Upper lobe of left lung (tissue), 6 donors: ENCODE measurements around the gene MNAT1. TPM values are rescaled to one million over a fixed set of nuclear protein-coding genes. Genes with fewer than 3 reads are reported as not detected.

Source experiments
- ATAC-seq, 2 donors: fragments of 200-7000 bp; cut with Tn5 transposase; one replicate each; pipeline ENCODE4 v1.9.1; 2022; ENCODE audit warnings: mild to moderate bottlenecking in 2 of 2, moderate library complexity in 2 of 2; ENCODE audit not compliant: low FRiP score in 2 of 2
- DNase-seq, 2 donors: peaks; one replicate each; pipeline ENCODE4 v3.0.0-alpha.2; 2019 to 2020
- H3K27ac ChIP-seq, 4 donors: fragments of 200-600 bp; sonication (generic); one replicate each; pipeline ENCODE4 v1.5.1; 2016 to 2019
- H3K27me3 ChIP-seq, 4 donors: fragments of 200-600 bp; sonication (generic); one replicate each; pipeline ENCODE4 v1.5.1; 2017 to 2019
- H3K36me3 ChIP-seq, 4 donors: fragments of 200-600 bp; sonication (generic); one replicate each; pipeline ENCODE4 v1.5.1; 2016 to 2019
- H3K4me1 ChIP-seq, 4 donors: fragments of 200-600 bp; sonication (generic); one replicate each; pipeline ENCODE4 v1.5.1; 2018 to 2019
- H3K4me3 ChIP-seq, 4 donors: fragments of 200-600 bp; sonication (generic); one replicate each; pipeline ENCODE4 v1.5.1; 2017 to 2019; ENCODE audit warnings: mild to moderate bottlenecking in 2 of 4, moderate library complexity in 1 of 4
- H3K9me3 ChIP-seq, 4 donors: fragments of 200-600 bp; sonication (generic); one replicate each; pipeline ENCODE4 v1.5.1; 2018 to 2019
- EP300 ChIP-seq, 4 donors: sonication (generic); formaldehyde crosslinking; IDR thresholded peaks; one replicate each; pipeline ENCODE4 v1.5.1; 2017; ENCODE audit warnings: antibody characterized with exemption in 4 of 4, control low read depth in 2 of 4
- POLR2A ChIP-seq, 4 donors: fragments of 450-650 bp; IDR thresholded peaks; one replicate each; pipeline ENCODE4 v1.5.1; 2016 to 2017; ENCODE audit warnings: antibody characterized with exemption in 4 of 4, mild to moderate bottlenecking in 2 of 4
- POLR2AphosphoS5 ChIP-seq, 2 donors: sonication (generic); formaldehyde crosslinking; IDR thresholded peaks; one replicate each; pipeline ENCODE4 v1.5.1; 2017; ENCODE audit warnings: antibody characterized with exemption in 2 of 2
- WGBS, 2 donors: methylation state at CpG; one replicate each; pipeline ENCODE4 v1.1.5; 2017 to 2018; 5-methylcytosine and 5-hydroxymethylcytosine counted together
- total RNA-seq, 6 donors: library from RNA; depleted of rRNA in 4 of 6; stranded (reverse); fragments of >200 nt in 4 of 6; gene quantifications; one replicate each; pipeline versions ENCODE4 v1.1.0 to v1.2.1, GENCODE V29; 2016 to 2021
- TF ChIP-seq, protein P1 (sequence below), 6 experiments: fragments of 450-650 bp in 4 of 6; fragments of 200-600 bp in 2 of 6; sonication (generic) in 2 of 6; IDR thresholded peaks; one replicate each; pipeline ENCODE4 v1.5.1; 2016 to 2019; ENCODE audit warnings: antibody characterized with exemption in 6 of 6
- donor health status: DM: no; HTN: no; CAD: no; lungs with moderate emphysema.
- donor health status: DM: no; HTN: yes; CAD: no; lungs with severe emphysema.

MNAT1 gene
- 10 to 100 TPM; 15.3 to 66.0 (median 19.9) TPM for total RNA-seq

DNA sequence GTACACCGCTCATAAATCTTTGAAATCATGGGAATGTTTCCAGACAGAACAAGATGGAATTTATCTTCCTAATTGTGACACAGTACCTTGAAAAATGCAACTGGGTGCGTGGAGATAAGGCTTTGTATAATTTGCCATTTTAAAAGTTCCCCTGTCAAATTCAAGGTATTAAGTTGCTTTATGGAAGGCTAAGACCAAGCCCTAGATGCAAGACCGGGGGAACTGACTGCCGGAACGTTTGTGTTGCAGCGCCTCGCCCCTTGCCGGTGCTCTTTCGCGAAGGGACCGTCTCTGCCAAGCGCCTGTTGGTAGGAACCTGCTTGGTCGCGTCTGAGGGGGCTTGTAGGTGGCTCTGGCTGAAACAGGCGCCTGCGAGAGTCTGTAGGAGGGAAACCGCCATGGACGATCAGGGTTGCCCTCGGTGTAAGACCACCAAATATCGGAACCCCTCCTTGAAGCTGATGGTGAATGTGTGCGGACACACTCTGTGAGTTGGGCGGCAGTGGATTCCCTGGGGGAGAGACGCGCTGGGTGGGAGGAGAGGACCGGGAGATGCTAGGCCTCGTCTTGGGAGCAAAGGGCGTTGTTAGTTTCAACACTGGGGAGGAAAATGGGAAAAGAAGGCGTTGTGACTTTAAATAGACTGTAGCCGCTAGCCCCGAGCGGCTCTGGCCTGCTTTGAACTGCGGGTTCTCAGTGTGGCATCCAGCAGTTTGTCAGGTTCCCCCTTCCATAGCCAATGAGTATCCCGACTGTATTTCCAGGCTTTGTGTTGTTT, at the start of gene MNAT1:
Gene MNAT1, plus strand, starts transcription at position 297 of the 778 bp plus-strand sequence. Its CDS starts 102 bp downstream, at position 399.
- H3K4me1 ChIP-seq, result peaks cover 14 to 34% (median 21%) of the 10 kb centered on the region in 4 donors
- no peaks in the 10 kb centered on the region for H3K9me3 ChIP-seq
- no peaks in the 10 kb centered on the region for H3K27me3 ChIP-seq
- ATAC-seq, result peak; percentile 94 to 97
- TF ChIP-seq, protein P1, sequence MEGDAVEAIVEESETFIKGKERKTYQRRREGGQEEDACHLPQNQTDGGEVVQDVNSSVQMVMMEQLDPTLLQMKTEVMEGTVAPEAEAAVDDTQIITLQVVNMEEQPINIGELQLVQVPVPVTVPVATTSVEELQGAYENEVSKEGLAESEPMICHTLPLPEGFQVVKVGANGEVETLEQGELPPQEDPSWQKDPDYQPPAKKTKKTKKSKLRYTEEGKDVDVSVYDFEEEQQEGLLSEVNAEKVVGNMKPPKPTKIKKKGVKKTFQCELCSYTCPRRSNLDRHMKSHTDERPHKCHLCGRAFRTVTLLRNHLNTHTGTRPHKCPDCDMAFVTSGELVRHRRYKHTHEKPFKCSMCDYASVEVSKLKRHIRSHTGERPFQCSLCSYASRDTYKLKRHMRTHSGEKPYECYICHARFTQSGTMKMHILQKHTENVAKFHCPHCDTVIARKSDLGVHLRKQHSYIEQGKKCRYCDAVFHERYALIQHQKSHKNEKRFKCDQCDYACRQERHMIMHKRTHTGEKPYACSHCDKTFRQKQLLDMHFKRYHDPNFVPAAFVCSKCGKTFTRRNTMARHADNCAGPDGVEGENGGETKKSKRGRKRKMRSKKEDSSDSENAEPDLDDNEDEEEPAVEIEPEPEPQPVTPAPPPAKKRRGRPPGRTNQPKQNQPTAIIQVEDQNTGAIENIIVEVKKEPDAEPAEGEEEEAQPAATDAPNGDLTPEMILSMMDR (IDR thresholded peaks at IDR 0.05), result peak in 1 of 6 experiments; percentile 14
- TF ChIP-seq EP300 (IDR thresholded peaks at IDR 0.05) (no peak), POLR2AphosphoS5 (IDR thresholded peaks at IDR 0.05) (peak; percentile 46 to 76), POLR2A (IDR thresholded peaks at IDR 0.05) (peak in 1 of 4 donors; percentile 50)
- H3K27ac ChIP-seq, result peak within 1 kb of the TSS; percentile 58 to 82 (median 74)
- H3K4me3 ChIP-seq, result peak within 1 kb of the TSS; percentile 70 to 79 (median 74)
- peak; percentile 73 to 91 for DNase-seq
- WGBS, 2 donors, result 4% methylated on average over 24 to 33 of the region's 33 CpGs
- no peaks in the 10 kb centered on the region for H3K36me3 ChIP-seq

DNA sequence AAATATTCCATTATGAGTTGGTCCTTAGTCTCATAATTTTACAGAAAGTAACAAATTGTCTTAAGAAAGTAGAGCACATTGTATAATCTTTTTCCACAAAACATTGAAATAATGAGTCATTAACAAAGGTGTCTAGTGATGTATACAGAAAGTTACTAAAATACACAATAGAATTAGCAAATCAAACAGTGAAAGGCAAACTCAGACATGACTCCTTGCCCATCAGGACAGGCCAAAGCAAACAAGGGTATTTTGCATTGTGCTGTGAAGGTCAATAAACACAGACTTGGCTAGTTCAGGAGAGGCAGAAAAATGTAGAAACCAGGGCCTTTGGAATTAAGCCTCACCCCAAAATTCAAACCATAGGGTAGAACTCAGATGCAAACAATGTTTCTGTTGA, 47.7 kb upstream of the MNAT1 start:
- Histone ChIP-seq H3K27me3 (no peaks in the 10 kb centered on the region), H3K9me3 (no peaks in the 10 kb centered on the region), H3K4me3 (no peak overlapping the region), H3K36me3 (no peaks in the 10 kb centered on the region), H3K4me1 (no peaks in the 10 kb centered on the region), H3K27ac (no peak overlapping the region)
- ATAC-seq, result no peak
- no peak for DNase-seq
- TF ChIP-seq POLR2AphosphoS5 (IDR thresholded peaks at IDR 0.05), result no peak
- TF ChIP-seq EP300 (IDR thresholded peaks at IDR 0.05), result no peak
- TF ChIP-seq, protein P1 (IDR thresholded peaks at IDR 0.05), result no peak
- no peak for TF ChIP-seq POLR2A (IDR thresholded peaks at IDR 0.05)

DNA sequence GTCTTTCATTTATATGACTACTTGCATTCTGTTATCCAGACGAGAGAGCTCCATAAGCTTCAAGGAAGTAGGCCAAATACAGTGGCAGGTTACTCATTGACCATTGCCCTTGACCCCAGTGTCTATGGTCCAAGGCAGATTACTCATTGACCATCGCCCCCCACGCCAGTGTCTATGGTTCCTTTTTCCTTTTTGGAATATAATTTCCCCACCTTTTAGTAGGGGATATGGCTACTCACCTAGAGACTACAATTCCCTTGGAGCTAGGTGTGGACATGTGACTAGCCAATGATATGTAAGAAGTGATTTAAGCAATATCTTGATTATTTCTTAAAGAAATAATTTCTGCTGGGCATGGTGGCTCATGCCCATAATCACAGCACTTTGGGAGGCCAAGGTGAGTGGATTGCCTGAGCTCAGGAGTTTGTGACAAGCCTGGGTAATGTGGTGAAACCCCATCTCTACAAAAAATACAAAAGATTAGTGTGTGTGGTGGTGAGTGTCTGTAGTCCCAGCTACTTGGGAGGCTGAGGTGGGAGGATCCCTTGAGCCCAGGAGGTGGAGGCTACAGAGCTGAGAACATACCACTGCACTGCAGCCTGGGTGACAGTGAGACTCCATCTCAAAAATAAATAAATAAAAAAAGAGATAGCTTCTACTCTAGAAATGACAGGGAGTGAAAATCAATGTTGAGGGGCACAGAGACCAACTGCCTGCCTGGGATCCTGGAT, 43.0 kb upstream of the MNAT1 start:
- no peak overlapping the region for H3K27ac ChIP-seq
- no peaks in the 10 kb centered on the region for H3K27me3 ChIP-seq
- H3K4me1 ChIP-seq, result no peaks in the 10 kb centered on the region
- no peak overlapping the region for H3K4me3 ChIP-seq
- TF ChIP-seq POLR2A (IDR thresholded peaks at IDR 0.05) (no peak), POLR2AphosphoS5 (IDR thresholded peaks at IDR 0.05) (no peak), EP300 (IDR thresholded peaks at IDR 0.05) (no peak)
- TF ChIP-seq, protein P1 (IDR thresholded peaks at IDR 0.05), result no peak
- H3K36me3 ChIP-seq, result no peaks in the 10 kb centered on the region
- DNase-seq, result no peak
- ATAC-seq, result no peak
- 80 to 85% methylated on average over 3 of the region's 3 CpGs for WGBS, 2 donors
- no peaks in the 10 kb centered on the region for H3K9me3 ChIP-seq

DNA sequence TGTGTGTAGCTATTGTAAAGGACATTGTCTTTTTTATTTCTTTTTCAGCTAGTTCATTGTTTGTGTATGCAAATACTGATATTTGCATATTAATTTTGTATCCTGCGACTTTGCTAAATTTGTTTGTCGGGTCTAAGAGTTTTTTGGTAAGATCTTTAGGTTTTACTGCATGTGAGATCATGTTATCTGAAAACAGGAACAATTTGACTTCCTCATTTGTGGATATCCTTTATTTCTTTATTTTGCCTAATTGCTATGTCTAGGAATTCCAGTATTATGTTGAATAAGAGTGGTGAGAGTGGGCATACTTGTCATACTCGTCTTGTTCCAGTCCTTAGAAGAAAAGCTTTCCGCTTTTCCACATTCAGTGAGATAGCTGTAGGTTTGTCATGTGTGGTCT, 39.2 kb upstream of the MNAT1 start:
- no peaks in the 10 kb centered on the region for H3K36me3 ChIP-seq
- no peak for TF ChIP-seq POLR2A (IDR thresholded peaks at IDR 0.05)
- TF ChIP-seq, protein P1 (IDR thresholded peaks at IDR 0.05), result no peak
- no peak for TF ChIP-seq EP300 (IDR thresholded peaks at IDR 0.05)
- TF ChIP-seq POLR2AphosphoS5 (IDR thresholded peaks at IDR 0.05), result no peak
- H3K27me3 ChIP-seq, result no peaks in the 10 kb centered on the region
- H3K4me3 ChIP-seq, result no peak overlapping the region
- no peak overlapping the region for H3K27ac ChIP-seq
- peaks cover 0 to 4% (median 2%) of the 10 kb centered on the region in 4 donors for H3K9me3 ChIP-seq
- no peaks in the 10 kb centered on the region for H3K4me1 ChIP-seq
- DNase-seq, result no peak
- WGBS, 2 donors, result 78 to 82% methylated on average over 4 of the region's 4 CpGs
- ATAC-seq, result no peak
